Liver (tissue), 9 donors: Measurements from ENCODE around the gene PPP3CB. TPM values are rescaled to one million over a fixed set of nuclear protein-coding genes. Genes with fewer than 3 reads are reported as not detected.
"Not testable (repeated sequence)": the region's sequence is repeated elsewhere in the genome, so short reads cannot be mapped to it uniquely, and the experiment has no call there.

ENCODE experiments used
- DNase-seq: peaks from one replicate; pipeline ENCODE4 v3.0.0-alpha.2; 2017; ENCODE audit warnings: low spot score
- H3K27ac ChIP-seq, 2 donors: one replicate each; pipeline ENCODE4 v1.7.0; 2013; ENCODE audit warnings: inconsistent platforms in 2 of 2, low read length in 2 of 2, control low read depth in 1 of 2, low read depth in 1 of 2, mild to moderate bottlenecking in 1 of 2
- H3K27me3 ChIP-seq, 4 donors: one replicate each; pipeline versions ENCODE4 v1.6.1 to v1.7.0; 2013; ENCODE audit warnings: low read length in 3 of 4, inconsistent platforms in 1 of 4, mild to moderate bottlenecking in 1 of 4, moderate library complexity in 1 of 4; ENCODE audit not compliant: control insufficient read depth in 4 of 4, insufficient read depth in 4 of 4
- H3K36me3 ChIP-seq, 4 donors: one replicate each; pipeline versions ENCODE4 v1.6.1 to v1.7.0; 2013; ENCODE audit warnings: low read length in 3 of 4, mild to moderate bottlenecking in 3 of 4, low read depth in 1 of 4, moderate library complexity in 1 of 4; ENCODE audit not compliant: control insufficient read depth in 4 of 4, insufficient read depth in 3 of 4
- H3K4me1 ChIP-seq, 4 donors: one replicate each; pipeline versions ENCODE4 v1.6.1 to v1.7.0; 2013; ENCODE audit warnings: low read length in 3 of 4, mild to moderate bottlenecking in 3 of 4, moderate library complexity in 1 of 4; ENCODE audit not compliant: control insufficient read depth in 4 of 4, insufficient read depth in 4 of 4
- H3K4me3 ChIP-seq, 3 donors: one replicate each; pipeline versions ENCODE4 v1.6.1 to v1.7.0; 2013; ENCODE audit warnings: low read length in 3 of 3, control low read depth in 1 of 3, low read depth in 1 of 3, mild to moderate bottlenecking in 1 of 3
- H3K9ac ChIP-seq, 2 donors: one replicate each; pipeline ENCODE4 v1.7.0; 2013; ENCODE audit warnings: low read length in 2 of 2, mild to moderate bottlenecking in 2 of 2, moderate library complexity in 2 of 2, control low read depth in 1 of 2, low read depth in 1 of 2
- H3K9me3 ChIP-seq, 4 donors: one replicate each; pipeline versions ENCODE4 v1.6.1 to v1.7.0; 2013; ENCODE audit warnings: low read length in 3 of 4; ENCODE audit not compliant: control insufficient read depth in 4 of 4
- CTCF ChIP-seq: fragments of 150-350 bp; IDR thresholded peaks from 2 replicates; pipeline ENCODE4 v1.5.1; 2017; ENCODE audit warnings: improper control_type of control experiment, low read depth, low read length; ENCODE audit not compliant: missing input control
- EGR1 ChIP-seq, 2 donors: IDR thresholded peaks; 2 replicates each; pipeline ENCODE4 v1.6.1; 2016 to 2018; ENCODE audit warnings: antibody characterized with exemption in 2 of 2, low read depth in 2 of 2
- FOXA1 ChIP-seq: IDR thresholded peaks from 2 replicates; pipeline ENCODE4 v1.6.1; 2016; ENCODE audit warnings: antibody characterized with exemption
- FOXA2 ChIP-seq: IDR thresholded peaks from 2 replicates; pipeline ENCODE4 v1.6.1; 2016; ENCODE audit warnings: antibody characterized with exemption
- GABPA ChIP-seq, 2 donors: IDR thresholded peaks in 1 of 2; conservative IDR thresholded peaks in 1 of 2; 2 replicates each; pipeline ENCODE4 v1.6.1; 2016; ENCODE audit warnings: antibody characterized with exemption in 2 of 2, mild to moderate bottlenecking in 1 of 2, moderate library complexity in 1 of 2
- HNF4A ChIP-seq, 2 donors: conservative IDR thresholded peaks; 2 replicates each; pipeline ENCODE4 v1.6.1; 2016; ENCODE audit warnings: antibody characterized with exemption in 2 of 2, mild to moderate bottlenecking in 2 of 2
- JUND ChIP-seq, 2 donors: IDR thresholded peaks; 2 replicates each; pipeline ENCODE4 v1.6.1; 2016; ENCODE audit warnings: antibody characterized with exemption in 2 of 2
- RAD21 ChIP-seq, 2 donors: IDR thresholded peaks; 2 replicates each; pipeline ENCODE4 v1.6.1; 2016; ENCODE audit warnings: antibody characterized with exemption in 2 of 2, mild to moderate bottlenecking in 2 of 2
- REST ChIP-seq: IDR thresholded peaks from 2 replicates; pipeline ENCODE4 v1.6.1; 2016; ENCODE audit warnings: antibody characterized with exemption, mild to moderate bottlenecking
- SP1 ChIP-seq: IDR thresholded peaks from 2 replicates; pipeline ENCODE4 v1.6.1; 2018; ENCODE audit warnings: antibody characterized with exemption, mild to moderate bottlenecking
- ZBTB33 ChIP-seq: IDR thresholded peaks from 2 replicates; pipeline ENCODE4 v1.6.1; 2016; ENCODE audit warnings: antibody characterized with exemption
- WGBS: extraction: QIAGEN DNeasy Blood & Tissue Kit; methylation state at CpG from one replicate; pipeline ENCODE4 v1.1.7; 2013; 5-methylcytosine and 5-hydroxymethylcytosine counted together
- polyA plus RNA-seq, 2 donors: library from polyadenylated mRNA; stranded (reverse) in 1 of 2; unstranded in 1 of 2; fragments of 200-250 nt in 1 of 2; fragments of >200 nt in 1 of 2; fragmentation: Nextera tagmentation in 1 of 2; extraction: Ambion mirVana in 1 of 2; gene quantifications; one replicate each; pipeline versions ENCODE4 v1.2.1 to v1.2.3, GENCODE V29; 2013 to 2015
- total RNA-seq, 2 donors: library from RNA; depleted of rRNA; stranded (reverse); fragments of >200 nt; gene quantifications; one replicate each; pipeline ENCODE4 v1.2.3, GENCODE V29; 2014
- donor health status: healthy.
- donor health status: healthy.
- donor health status: healthy.
- donor health status: healthy.
- donor health status: healthy.

Gene PPP3CB
- total and polyA plus RNA-seq, 4 donors, result 5.7 to 22.4 (median 11.4) TPM

- Histone ChIP-seq H3K27ac (no peak overlapping the region), H3K9ac (no peak overlapping the region), H3K4me3 (no peak overlapping the region), H3K4me1 (peaks cover 0 to 1% (median 0%) of the 10 kb centered on the region in 4 donors), H3K9me3 (no peaks in the 10 kb centered on the region), H3K27me3 (no peaks in the 10 kb centered on the region), H3K36me3 (peaks cover 6 to 15% (median 11%) of the 10 kb centered on the region in 4 donors)
- no peak for TF ChIP-seq GABPA (IDR thresholded peaks at IDR 0.05 in 1 of 2, conservative IDR thresholded peaks at IDR 0.05 in 1 of 2)
- no peak for TF ChIP-seq JUND (IDR thresholded peaks at IDR 0.05)
- 96% methylated on average over 6 of the region's 6 CpGs for WGBS
- DNase-seq, result no peak
Observed at GRCh38 chr10:73401636-73402035, 94.2 kb downstream of the PPP3CB start.

GRCh38 chr10:73399063-73399462 lies 96.8 kb downstream of the PPP3CB start:
- no peak overlapping the region for H3K9ac ChIP-seq
- H3K4me1 ChIP-seq, result no peaks in the 10 kb centered on the region
- DNase-seq, result no peak
- no peak overlapping the region for H3K27ac ChIP-seq
- no peaks in the 10 kb centered on the region for H3K9me3 ChIP-seq
- H3K4me3 ChIP-seq, result no peak overlapping the region
- TF ChIP-seq FOXA1, result no peak
- H3K27me3 ChIP-seq, result no peaks in the 10 kb centered on the region
- WGBS, result 90% methylated on average over 4 of the region's 4 CpGs
- peaks cover 9 to 37% (median 23%) of the 10 kb centered on the region in 4 donors for H3K36me3 ChIP-seq

GRCh38 chr10:73398024-73398423 lies 97.8 kb downstream of the PPP3CB start:
- Histone ChIP-seq H3K9ac (no peak overlapping the region), H3K4me3 (no peak overlapping the region), H3K9me3 (no peaks in the 10 kb centered on the region), H3K36me3 (peaks cover 9 to 37% (median 23%) of the 10 kb centered on the region in 4 donors), H3K4me1 (no peaks in the 10 kb centered on the region), H3K27ac (no peak overlapping the region), H3K27me3 (no peaks in the 10 kb centered on the region)
- TF ChIP-seq HNF4A (conservative IDR thresholded peaks at IDR 0.05) (no peak), FOXA2 (no peak), ZBTB33 (no peak), JUND (IDR thresholded peaks at IDR 0.05) (no peak)
- DNase-seq, result no peak
- 98% methylated on average over 6 of the region's 6 CpGs for WGBS

GRCh38 chr10:73394325-73394724 lies 101.5 kb downstream of the PPP3CB start:
- WGBS, result 98% methylated on average over 3 of the region's 4 CpGs
- peaks cover 14 to 50% (median 30%) of the 10 kb centered on the region in 4 donors for H3K36me3 ChIP-seq
- not testable (repeated sequence) for DNase-seq, H3K9ac ChIP-seq, H3K27me3 ChIP-seq, H3K9me3 ChIP-seq, H3K4me3 ChIP-seq, H3K4me1 ChIP-seq, H3K27ac ChIP-seq

- Histone ChIP-seq H3K36me3 (peaks cover 16 to 56% (median 49%) of the 10 kb centered on the region in 4 donors), H3K27me3 (no peaks in the 10 kb centered on the region), H3K27ac (no peak overlapping the region), H3K4me3 (no peak overlapping the region), H3K9me3 (no peaks in the 10 kb centered on the region), H3K9ac (no peak overlapping the region), H3K4me1 (no peaks in the 10 kb centered on the region)
- 90% methylated on average over 4 of the region's 4 CpGs for WGBS
- no peak for DNase-seq
- TF ChIP-seq CTCF (no peak), REST (no peak), RAD21 (IDR thresholded peaks at IDR 0.05) (no peak), FOXA1 (no peak), JUND (IDR thresholded peaks at IDR 0.05) (no peak), SP1 (no peak), EGR1 (IDR thresholded peaks at IDR 0.05; ENCODE audit: low read depth in 2 of 2) (no peak), GABPA (IDR thresholded peaks at IDR 0.05 in 1 of 2, conservative IDR thresholded peaks at IDR 0.05 in 1 of 2) (no peak)
Observed at GRCh38 chr10:73388228-73388627, 107.6 kb downstream of the PPP3CB start.
